Measurements from ENCODE around the gene DCLK1. TPM values are rescaled to one million over a fixed set of nuclear protein-coding genes. Genes with fewer than 3 reads are reported as not detected.

Gene DCLK1
- total and polyA plus RNA-seq, 2 donors (not counting 1 experiment from before 2014, with no cell fraction given) = 0.56 to 6.3 TPM

DNA sequence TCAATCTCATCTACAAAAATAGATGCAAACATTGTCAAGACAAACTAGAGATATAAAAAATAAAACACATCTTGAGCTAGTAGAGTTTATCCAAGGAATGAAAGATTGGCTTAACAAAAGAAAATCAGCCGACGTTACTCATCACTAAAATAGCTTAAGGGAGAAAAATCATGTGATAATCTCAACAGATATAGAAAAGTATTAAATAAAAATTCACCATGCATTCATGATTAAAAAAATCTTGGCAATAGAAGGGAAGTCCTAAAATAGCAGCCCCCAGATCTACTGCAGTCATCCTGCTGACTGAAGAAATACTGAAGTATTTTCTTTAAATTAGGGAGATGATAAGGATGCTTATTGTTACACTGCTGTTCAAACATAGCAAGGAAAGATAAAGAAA, 12.6 kb upstream of the DCLK1 start:
- Histone ChIP-seq H3K4me1 (ENCODE audit: control insufficient read depth, extremely low read depth, insufficient read depth, low read length) (no peaks in the 10 kb centered on the region), H3K79me2 (ENCODE audit: control insufficient read depth, insufficient read depth, low read length) (no peaks in the 10 kb centered on the region), H3K4me3 (replicated peaks in 1 of 4; ENCODE audit: control extremely low read depth in 1 of 4, insufficient read depth in 1 of 4, low read depth in 3 of 4, low read length in 4 of 4) (no peak overlapping the region), H3K36me3 (ENCODE audit: control insufficient read depth, insufficient read depth, low read length) (no peaks in the 10 kb centered on the region), H3K4me2 (ENCODE audit: extremely low read depth, insufficient read depth, low read length) (no peak overlapping the region), H3K9me3 (ENCODE audit: control insufficient read depth, insufficient read depth, low read depth, low read length) (no peaks in the 10 kb centered on the region), H3K27me3 (ENCODE audit: control insufficient read depth, insufficient read depth, low read length) (no peaks in the 10 kb centered on the region), H3K9ac (ENCODE audit: insufficient read depth, low read length) (no peak overlapping the region), H3K27ac (ENCODE audit: insufficient read depth, low read length) (no peak overlapping the region), H2AFZ (ENCODE audit: low read length) (no peak overlapping the region), H4K20me1 (ENCODE audit: control insufficient read depth, extremely low read depth, insufficient read depth, low read length) (no peaks in the 10 kb centered on the region)
- no peak for TF ChIP-seq CTCF (conservative IDR thresholded peaks at IDR 0.05 in 1 of 2, IDR thresholded peaks at IDR 0.05 in 1 of 2; ENCODE audit: low read depth in 1 of 2, low read length in 2 of 2)
- TF ChIP-seq EZH2 (IDR thresholded peaks at IDR 0.05; ENCODE audit: low read length, missing control alignments) = no peak
- DNase-seq (ENCODE audit: low read depth in 2 of 2) = no peak

DNA sequence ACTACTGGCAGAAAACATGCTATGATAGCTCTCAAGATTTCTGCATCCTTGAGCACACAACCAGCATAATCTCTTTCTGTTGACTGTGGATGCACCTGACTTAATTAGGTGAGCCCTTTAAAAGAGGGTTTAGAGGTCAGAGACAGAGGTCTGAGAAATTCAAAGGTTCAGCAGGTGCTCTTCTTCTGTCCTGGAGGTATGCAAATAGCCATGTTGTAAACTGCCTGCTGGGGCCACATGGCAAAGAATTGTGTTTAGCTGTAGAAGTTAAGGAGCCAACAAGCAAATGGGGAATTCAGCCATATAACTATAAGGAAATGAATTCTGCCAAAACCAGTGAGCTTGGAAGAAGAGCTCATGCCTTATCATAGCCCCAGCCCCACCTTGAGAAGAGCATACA, 11.6 kb upstream of the DCLK1 start:
- Histone ChIP-seq H2AFZ (ENCODE audit: low read length) (no peak overlapping the region), H3K9me3 (ENCODE audit: control insufficient read depth, insufficient read depth, low read depth, low read length) (no peaks in the 10 kb centered on the region), H3K4me3 (replicated peaks in 1 of 4; ENCODE audit: control extremely low read depth in 1 of 4, insufficient read depth in 1 of 4, low read depth in 3 of 4, low read length in 4 of 4) (no peak overlapping the region), H3K36me3 (ENCODE audit: control insufficient read depth, insufficient read depth, low read length) (no peaks in the 10 kb centered on the region), H3K4me2 (ENCODE audit: extremely low read depth, insufficient read depth, low read length) (no peak overlapping the region), H3K27me3 (ENCODE audit: control insufficient read depth, insufficient read depth, low read length) (no peaks in the 10 kb centered on the region), H3K9ac (ENCODE audit: insufficient read depth, low read length) (no peak overlapping the region), H3K79me2 (ENCODE audit: control insufficient read depth, insufficient read depth, low read length) (no peaks in the 10 kb centered on the region), H4K20me1 (ENCODE audit: control insufficient read depth, extremely low read depth, insufficient read depth, low read length) (no peaks in the 10 kb centered on the region), H3K4me1 (ENCODE audit: control insufficient read depth, extremely low read depth, insufficient read depth, low read length) (no peaks in the 10 kb centered on the region), H3K27ac (ENCODE audit: insufficient read depth, low read length) (no peak overlapping the region)
- no peak for TF ChIP-seq CTCF (conservative IDR thresholded peaks at IDR 0.05 in 1 of 2, IDR thresholded peaks at IDR 0.05 in 1 of 2; ENCODE audit: low read depth in 1 of 2, low read length in 2 of 2)
- TF ChIP-seq EZH2 (IDR thresholded peaks at IDR 0.05; ENCODE audit: low read length, missing control alignments) = no peak
- DNase-seq (ENCODE audit: low read depth in 2 of 2) = no peak

GRCh38 chr13:36135876-36136275, 4.7 kb upstream of the DCLK1 start:
- Histone ChIP-seq H3K27me3 (ENCODE audit: control insufficient read depth, insufficient read depth, low read length) (peaks cover 7% of the 10 kb centered on the region), H3K79me2 (ENCODE audit: control insufficient read depth, insufficient read depth, low read length) (no peaks in the 10 kb centered on the region), H3K36me3 (ENCODE audit: control insufficient read depth, insufficient read depth, low read length) (no peaks in the 10 kb centered on the region), H3K4me2 (ENCODE audit: extremely low read depth, insufficient read depth, low read length) (no peak overlapping the region), H3K4me3 (replicated peaks in 1 of 4; ENCODE audit: control extremely low read depth in 1 of 4, insufficient read depth in 1 of 4, low read depth in 3 of 4, low read length in 4 of 4) (no peak overlapping the region), H4K20me1 (ENCODE audit: control insufficient read depth, extremely low read depth, insufficient read depth, low read length) (no peaks in the 10 kb centered on the region), H3K9me3 (ENCODE audit: control insufficient read depth, insufficient read depth, low read depth, low read length) (no peaks in the 10 kb centered on the region), H3K4me1 (ENCODE audit: control insufficient read depth, extremely low read depth, insufficient read depth, low read length) (no peaks in the 10 kb centered on the region), H2AFZ (ENCODE audit: low read length) (no peak overlapping the region), H3K9ac (ENCODE audit: insufficient read depth, low read length) (no peak overlapping the region), H3K27ac (ENCODE audit: insufficient read depth, low read length) (no peak overlapping the region)
- DNase-seq (ENCODE audit: low read depth in 2 of 2) = no peak
- TF ChIP-seq EZH2 (IDR thresholded peaks at IDR 0.05; ENCODE audit: low read length, missing control alignments) = no peak
- TF ChIP-seq CTCF (conservative IDR thresholded peaks at IDR 0.05 in 1 of 2, IDR thresholded peaks at IDR 0.05 in 1 of 2; ENCODE audit: low read depth in 1 of 2, low read length in 2 of 2) = no peak
